Measurements from ENCODE around the gene VEGFD.
A peak's percentile ranks its signal among the peaks of the same experiment; 100 is the strongest.
"Not testable (repeated sequence)": the region's sequence is repeated elsewhere in the genome, so short reads cannot be mapped to it uniquely, and the experiment has no call there.

Gene VEGFD

DNA sequence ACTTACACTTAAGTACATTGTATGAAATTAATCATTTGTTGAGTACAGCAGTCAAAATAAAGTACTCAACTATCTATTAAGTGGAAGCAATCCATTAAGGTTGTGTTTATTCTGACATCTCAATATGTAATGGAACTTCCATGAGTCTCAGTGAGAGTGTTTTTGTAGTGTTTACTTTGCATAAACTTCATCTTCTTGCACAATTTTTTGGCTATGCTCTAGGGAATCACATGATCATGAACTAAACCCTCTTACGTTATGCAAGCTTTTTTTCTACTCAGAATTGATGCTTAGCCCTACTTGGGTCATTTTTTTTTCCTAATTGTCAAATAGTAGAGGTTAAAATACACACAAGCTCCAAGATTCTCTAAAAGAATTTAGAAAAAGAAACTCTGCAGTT is 27.8 kb downstream of the VEGFD start:
- DNase-seq = no peak

DNA sequence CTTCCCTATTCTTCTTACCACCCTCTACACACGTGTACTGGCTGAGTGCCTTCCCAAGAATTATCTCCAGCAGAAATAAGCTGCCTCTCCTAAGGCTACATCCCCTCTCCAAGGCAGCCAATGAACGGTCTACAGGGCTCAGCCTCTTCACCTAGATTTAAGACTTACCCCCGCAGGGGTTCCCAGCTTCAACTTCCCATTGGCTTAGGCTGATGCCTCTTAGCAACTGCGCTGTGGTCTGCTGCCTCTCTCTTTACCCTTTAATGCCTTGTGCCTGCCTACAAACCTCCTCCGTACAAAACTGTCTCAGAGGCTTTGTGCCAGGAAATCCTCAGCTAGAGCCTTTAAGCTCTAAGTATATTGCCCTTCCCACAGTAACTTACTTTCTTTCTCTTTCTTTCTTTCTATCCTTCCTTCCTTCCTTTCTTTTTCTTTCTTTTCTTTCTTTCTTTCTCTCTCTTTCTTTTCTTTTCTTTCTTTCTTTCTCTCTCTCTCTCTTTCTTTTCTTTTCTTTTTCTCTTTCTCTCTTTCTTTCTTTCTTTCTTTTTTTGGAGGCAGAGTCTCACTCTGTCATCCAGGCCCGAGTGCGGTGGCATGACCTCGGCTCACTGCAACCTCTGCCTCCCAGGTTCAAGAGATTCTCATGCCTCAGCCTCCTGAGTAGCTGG is 33.8 kb downstream of the VEGFD start:
- no peak for DNase-seq

GRCh38 chrX:15349046-15349445 is 35.2 kb downstream of the VEGFD start:
- peak; percentile 4 for DNase-seq

DNA sequence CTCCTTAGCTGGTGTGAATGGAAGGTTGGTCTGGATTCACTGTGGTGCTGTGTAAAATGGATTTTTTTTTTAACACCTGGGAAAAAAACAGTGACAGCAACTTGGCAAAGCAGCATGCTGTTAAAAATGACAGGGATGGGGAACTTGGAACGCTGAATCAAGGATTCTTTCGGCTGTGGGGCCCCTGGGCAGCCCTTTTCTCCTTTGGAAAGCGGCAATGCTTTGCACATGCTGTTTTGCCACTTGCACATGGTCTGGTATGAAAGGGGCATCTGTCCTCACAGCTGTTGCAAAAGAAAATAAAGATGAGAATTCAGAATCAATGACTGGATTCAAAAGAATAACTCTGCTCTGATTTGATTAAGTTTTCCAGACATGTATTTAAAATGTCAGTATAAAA is 38.2 kb downstream of the VEGFD start:
- no peak for DNase-seq

- DNase-seq = no peak
These were observed 40.1 kb downstream of the VEGFD start for GRCh38 chrX:15344106-15344505.

- no peak for DNase-seq
These were observed 41.1 kb downstream of the VEGFD start for GRCh38 chrX:15343075-15343476.

- no peak for DNase-seq
These were observed 43.3 kb downstream of the VEGFD start for GRCh38 chrX:15340867-15341266.

GRCh38 chrX:15336023-15336413 is 48.2 kb downstream of the VEGFD start:
- peak; percentile 74 for DNase-seq

DNA sequence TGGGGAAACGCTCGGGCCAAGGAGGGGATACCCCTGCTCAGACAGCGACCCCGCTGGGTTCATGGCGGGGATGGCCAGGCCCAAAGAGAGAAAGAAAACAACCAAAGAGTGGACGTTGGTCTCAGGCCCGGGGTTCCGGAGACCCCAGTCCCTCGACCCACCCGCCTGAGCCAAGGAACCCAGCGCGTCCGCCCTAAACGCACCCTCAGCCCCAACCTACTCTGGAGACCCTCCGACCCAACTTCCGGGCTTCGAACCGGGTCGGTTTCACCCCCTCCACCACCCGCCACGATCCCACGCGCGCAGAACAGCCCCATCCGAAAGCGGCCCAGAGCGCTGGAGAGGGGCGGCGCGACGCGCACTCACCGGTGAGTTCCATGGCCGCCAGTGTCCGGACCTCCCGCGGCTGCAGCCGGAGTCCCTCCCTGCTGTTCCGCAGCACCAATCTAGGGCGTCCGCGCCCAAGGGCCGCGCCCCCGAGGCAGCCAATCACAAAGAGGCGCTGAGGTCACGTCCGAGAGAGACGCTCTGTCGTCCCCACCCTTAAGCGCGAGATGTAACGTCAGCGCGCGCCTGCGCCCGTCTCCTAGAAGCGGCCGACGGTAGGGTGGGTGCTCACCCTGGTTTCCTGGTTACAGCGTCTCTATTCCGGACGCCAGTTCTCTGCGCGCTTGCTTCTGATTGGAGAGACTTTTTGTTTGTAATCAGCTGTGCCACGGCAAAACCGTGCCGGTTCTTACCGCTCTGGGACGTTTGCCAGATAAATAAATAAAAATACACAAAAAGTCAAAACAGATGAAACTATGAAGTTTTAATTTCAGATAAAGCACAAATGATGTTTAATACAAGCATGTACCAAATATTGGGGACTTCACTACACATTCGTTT is 48.8 kb downstream of the VEGFD start, which contains the start of gene PIGA:
PIGA (minus strand) TSS at position 389 of the 888 bp plus-strand sequence. CDS start 3,593 bp downstream, outside the sequence.
- DNase-seq = peak; percentile 96

DNA sequence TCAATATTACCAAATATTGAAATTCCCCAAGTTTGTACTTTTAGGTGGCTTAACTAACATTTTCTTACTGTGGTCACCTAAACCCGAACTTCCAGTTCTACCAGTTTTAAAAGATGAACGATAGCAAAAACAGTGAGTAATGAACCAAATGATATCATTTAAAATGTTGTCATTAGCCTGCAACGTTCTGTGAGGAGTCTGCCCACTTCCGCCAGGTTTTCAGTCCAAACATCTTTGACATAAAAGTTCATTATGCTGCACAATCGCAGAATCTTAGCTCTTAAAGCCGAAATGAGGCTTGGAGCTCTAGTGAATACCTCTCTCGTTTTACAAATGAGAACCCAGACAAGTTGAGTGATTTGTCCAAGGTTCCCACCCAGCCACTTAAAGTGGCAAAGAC is 49.7 kb downstream of the VEGFD start:
- no peak for DNase-seq

GRCh38 chrX:15328821-15329220 is 55.4 kb downstream of the VEGFD start:
- DNase-seq = no peak

GRCh38 chrX:15328131-15328530 is 56.1 kb downstream of the VEGFD start:
- no peak for DNase-seq

DNA sequence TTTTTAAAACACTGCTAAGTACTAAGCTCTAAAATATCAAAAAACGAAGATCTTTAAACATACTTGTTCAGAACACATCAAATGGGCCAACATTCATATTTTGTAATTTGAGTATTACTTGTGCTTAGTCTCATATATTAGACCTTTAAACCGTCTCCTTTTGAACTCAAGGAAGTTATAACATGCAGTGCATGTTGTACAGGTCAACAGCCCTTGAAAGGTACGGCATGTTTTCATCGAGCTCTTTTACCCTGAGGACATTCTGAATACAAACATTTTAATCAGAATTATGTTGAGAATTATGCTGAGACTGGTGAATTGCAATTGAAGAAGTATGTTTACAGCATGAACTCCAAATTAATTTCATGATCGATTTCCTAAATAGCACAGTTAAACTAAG is 61.7 kb downstream of the VEGFD start:
- no peak for DNase-seq

GRCh38 chrX:15322072-15322471 is 62.1 kb downstream of the VEGFD start:
- DNase-seq = no peak

DNA sequence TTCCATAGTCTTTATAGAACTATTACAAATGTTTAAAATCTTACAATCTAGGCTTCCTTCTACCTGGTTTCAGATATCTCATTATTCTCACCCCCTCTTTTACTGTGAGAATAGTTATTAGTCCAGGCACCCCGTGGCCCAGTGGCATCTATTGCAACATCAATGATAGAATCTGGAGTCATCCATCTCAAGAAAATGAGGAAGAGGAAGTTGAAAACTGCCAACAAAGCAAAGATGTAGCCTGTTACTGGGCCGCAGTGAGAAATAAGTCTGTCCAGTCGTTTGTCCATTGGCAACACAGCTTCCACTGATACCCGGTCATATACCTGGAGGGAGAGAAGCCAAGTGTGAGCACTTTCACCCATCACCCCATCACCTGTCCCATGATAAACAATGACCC is 62.8 kb downstream of the VEGFD start:
- no peak for DNase-seq

- no peak for DNase-seq
These were observed 63.9 kb downstream of the VEGFD start for GRCh38 chrX:15320297-15320696.

DNA sequence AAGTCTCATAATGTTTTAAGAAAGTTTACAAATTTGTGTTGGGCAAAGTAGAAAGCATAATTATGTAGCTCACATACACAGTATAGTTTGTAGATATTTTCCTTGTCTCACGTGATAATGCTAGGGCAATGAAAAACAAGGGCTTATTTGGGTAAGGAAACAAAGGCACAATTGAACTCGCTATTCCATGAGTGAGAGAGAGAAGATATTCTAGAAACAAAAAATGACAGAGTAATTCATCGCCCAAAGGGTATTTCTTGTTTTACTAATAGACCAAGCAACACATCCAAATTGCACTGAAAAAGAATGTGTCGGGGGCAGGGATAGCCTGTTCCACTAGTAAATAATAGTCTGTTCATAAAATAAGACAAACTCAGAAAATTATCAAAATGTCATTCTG is 65.1 kb downstream of the VEGFD start:
- DNase-seq = no peak

- no peak for DNase-seq
These were observed 68.7 kb downstream of the VEGFD start, which contains the start of gene ASB11 for GRCh38 chrX:15315509-15315908. Gene ASB11 (minus strand): TSS chrX:15315640. CDS start chrX:15315605, 35 bp downstream.

GRCh38 chrX:15314472-15314871 is 69.7 kb downstream of the VEGFD start:
- DNase-seq = no peak

DNA sequence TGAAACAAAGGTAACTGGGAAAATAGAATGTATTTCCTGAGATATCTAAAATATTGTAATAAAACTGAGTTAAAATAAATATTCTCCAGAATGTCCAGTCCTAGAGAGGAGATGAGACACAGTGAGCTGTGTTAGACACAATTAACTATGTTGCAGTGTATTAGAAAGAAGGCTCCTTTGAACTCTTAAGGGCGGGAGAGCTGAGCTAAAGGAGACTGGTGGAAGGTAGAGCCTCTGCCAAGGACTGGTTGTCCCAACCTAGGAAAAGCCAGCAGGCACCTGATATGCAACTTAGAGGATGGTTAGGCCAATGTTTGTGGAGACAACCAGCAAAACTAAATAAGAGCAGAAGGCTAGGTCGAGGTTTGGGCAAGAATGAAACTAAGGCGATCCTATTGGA is 73.1 kb downstream of the VEGFD start:
- DNase-seq = no peak

DNA sequence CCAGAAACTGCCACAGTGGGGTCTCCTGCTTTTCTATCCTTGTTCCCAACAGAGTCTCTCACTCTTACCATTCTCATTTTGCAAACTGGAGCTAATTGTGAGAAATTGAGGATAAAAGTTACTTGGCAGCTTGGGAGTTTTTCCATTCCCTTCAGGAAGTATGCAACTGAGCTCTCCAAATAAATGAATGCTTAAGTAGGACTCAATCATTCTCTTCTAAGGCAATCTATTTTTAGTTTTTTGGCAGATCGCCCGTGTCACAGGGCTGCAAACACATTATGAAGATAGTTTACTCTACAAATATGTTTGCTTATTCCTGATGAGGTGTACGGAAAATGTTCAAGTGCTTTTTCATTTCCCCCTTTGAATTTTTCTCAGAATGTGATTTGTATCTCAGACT is 74.1 kb downstream of the VEGFD start:
- no peak for DNase-seq

GRCh38 chrX:15305899-15306298 is 78.3 kb downstream of the VEGFD start:
- not testable (repeated sequence) for DNase-seq

- DNase-seq = peak; percentile 66
These were observed 82.3 kb downstream of the VEGFD start for GRCh38 chrX:15301924-15302323.

Data from CD4-positive, alpha-beta T cell treated with Interferon gamma for 1 hour (primary cell).